CD4-positive, alpha-beta T cell treated with Interleukin-15 for 1 hour (primary cell): ENCODE results near the gene FAM89A.

Source experiments
- DNase-seq: peaks from one replicate; pipeline ENCODE4 v3.0.0-alpha.2; 2020

Gene FAM89A

GRCh38 chr1:231040019-231040799, at the start of gene FAM89A:
Gene FAM89A (minus strand): TSS chr1:231040254. CDS start chr1:231040211, 43 bp downstream.
- DNase-seq: peak; percentile 70

GRCh38 chr1:231084353-231084752, 44.3 kb upstream of the FAM89A start:
- no peak for DNase-seq

GRCh38 chr1:231079163-231079562, 39.1 kb upstream of the FAM89A start:
- DNase-seq: no peak

- DNase-seq: no peak
Measured at GRCh38 chr1:231078250-231078649, 38.2 kb upstream of the FAM89A start.

- DNase-seq: no peak
Measured at GRCh38 chr1:231076802-231077201, 36.7 kb upstream of the FAM89A start.

- no peak for DNase-seq
Measured at GRCh38 chr1:231075497-231075896, 35.4 kb upstream of the FAM89A start.

GRCh38 chr1:231075020-231075419, 35.0 kb upstream of the FAM89A start:
- no peak for DNase-seq

- DNase-seq: no peak
Measured at GRCh38 chr1:231074046-231074445, 34.0 kb upstream of the FAM89A start.

- DNase-seq: no peak
Measured at GRCh38 chr1:231073331-231073730, 33.3 kb upstream of the FAM89A start.

GRCh38 chr1:231072502-231073094, 32.5 kb upstream of the FAM89A start:
- DNase-seq: no peak

- DNase-seq: no peak
Measured at GRCh38 chr1:231072041-231072440, 32.0 kb upstream of the FAM89A start.

- DNase-seq: no peak
Measured at GRCh38 chr1:231070758-231071444, 30.8 kb upstream of the FAM89A start.

- no peak for DNase-seq
Measured at GRCh38 chr1:231069333-231069732, 29.3 kb upstream of the FAM89A start.

GRCh38 chr1:231068762-231069161, 28.7 kb upstream of the FAM89A start:
- no peak for DNase-seq

GRCh38 chr1:231065510-231066241, 25.6 kb upstream of the FAM89A start:
- no peak for DNase-seq

- DNase-seq: no peak
Measured at GRCh38 chr1:231064418-231064817, 24.4 kb upstream of the FAM89A start.

- no peak for DNase-seq
Measured at GRCh38 chr1:231063331-231063730, 23.3 kb upstream of the FAM89A start.

- no peak for DNase-seq
Measured at GRCh38 chr1:231062500-231063270, 22.6 kb upstream of the FAM89A start.

GRCh38 chr1:231059566-231060193, 19.6 kb upstream of the FAM89A start:
- DNase-seq: no peak

- DNase-seq: no peak
Measured at GRCh38 chr1:231058416-231059109, 18.5 kb upstream of the FAM89A start.

- no peak for DNase-seq
Measured at GRCh38 chr1:231057410-231057809, 17.4 kb upstream of the FAM89A start.
